Sigmoid colon (tissue), 7 donors: ENCODE measurements around the gene GLCCI1. TPM values are rescaled to one million over a fixed set of nuclear protein-coding genes. Genes with fewer than 3 reads are reported as not detected.

Experiments used
- DNase-seq: peaks from one replicate; pipeline ENCODE4 v3.0.0-alpha.2; 2019
- H3K27ac ChIP-seq, 4 donors: fragments of 200-600 bp; sonication (generic); one replicate each; pipeline ENCODE4 v1.5.1; 2016 to 2019; ENCODE audit warnings: mild to moderate bottlenecking in 1 of 4
- H3K27me3 ChIP-seq, 3 donors: fragments of 200-600 bp; sonication (generic); one replicate each; pipeline ENCODE4 v1.5.1; 2019; ENCODE audit warnings: mild to moderate bottlenecking in 1 of 3
- H3K36me3 ChIP-seq, 4 donors: fragments of 200-600 bp; sonication (generic); one replicate each; pipeline ENCODE4 v1.5.1; 2016 to 2019
- H3K4me1 ChIP-seq, 4 donors: fragments of 200-600 bp; sonication (generic); one replicate each; pipeline ENCODE4 v1.5.1; 2017 to 2019
- H3K4me3 ChIP-seq, 4 donors: fragments of 200-600 bp; sonication (generic); one replicate each; pipeline ENCODE4 v1.5.1; 2017 to 2019; ENCODE audit warnings: mild to moderate bottlenecking in 2 of 4, moderate library complexity in 1 of 4
- H3K9me3 ChIP-seq, 4 donors: fragments of 200-600 bp in 3 of 4; sonication (generic) in 3 of 4; one replicate each; pipeline versions ENCODE4 v1.5.1 to v1.6.1; 2013 to 2019
- EP300 ChIP-seq, 4 donors: sonication (generic); formaldehyde crosslinking; IDR thresholded peaks; one replicate each; pipeline ENCODE4 v1.6.1; 2017; ENCODE audit warnings: antibody characterized with exemption in 4 of 4
- POLR2A ChIP-seq, 2 donors: fragments of 450-650 bp; IDR thresholded peaks; one replicate each; pipeline ENCODE4 v1.6.1; 2016; ENCODE audit warnings: antibody characterized with exemption in 2 of 2, mild to moderate bottlenecking in 2 of 2, moderate library complexity in 2 of 2
- POLR2AphosphoS5 ChIP-seq, 4 donors: sonication (generic); formaldehyde crosslinking; IDR thresholded peaks; one replicate each; pipeline ENCODE4 v1.6.1; 2017; ENCODE audit warnings: antibody characterized with exemption in 4 of 4
- WGBS, 2 donors: extraction: QIAGEN DNeasy Blood & Tissue Kit; methylation state at CpG; one replicate each; pipeline ENCODE4 v1.1.7; 2013; 5-methylcytosine and 5-hydroxymethylcytosine counted together
- intact Hi-C: fragments of 100-400 bp; cut with DNase I; formaldehyde crosslinking; loops from one replicate; pipeline ENCODE4 v1.15.1; 2023
- polyA plus RNA-seq, 3 donors: library from polyadenylated mRNA; stranded (reverse); fragments of 200-250 nt; gene quantifications; one replicate each; pipeline ENCODE4 v1.2.3, GENCODE V29; 2013
- total RNA-seq, 4 donors: library from RNA; depleted of rRNA; stranded (reverse); fragments of >200 nt; gene quantifications; one replicate each; pipeline ENCODE4 v1.1.0, GENCODE V29; 2016
- TF ChIP-seq, protein P1 (sequence below), 4 experiments: fragments of 450-650 bp in 3 of 4; fragments of 200-600 bp in 1 of 4; IDR thresholded peaks; one replicate each; pipeline ENCODE4 v1.5.1; 2016 to 2019; ENCODE audit warnings: antibody characterized with exemption in 4 of 4, mild to moderate bottlenecking in 3 of 4, moderate library complexity in 2 of 4
- donor health status: healthy with polysubstance abuse.
- donor health status: Bipolar disorder and iron deficiency.
- donor health status: healthy.

Gene GLCCI1
- total and polyA plus RNA-seq, 7 donors, result 1.4 to 17.7 (median 6.1) TPM

DNA sequence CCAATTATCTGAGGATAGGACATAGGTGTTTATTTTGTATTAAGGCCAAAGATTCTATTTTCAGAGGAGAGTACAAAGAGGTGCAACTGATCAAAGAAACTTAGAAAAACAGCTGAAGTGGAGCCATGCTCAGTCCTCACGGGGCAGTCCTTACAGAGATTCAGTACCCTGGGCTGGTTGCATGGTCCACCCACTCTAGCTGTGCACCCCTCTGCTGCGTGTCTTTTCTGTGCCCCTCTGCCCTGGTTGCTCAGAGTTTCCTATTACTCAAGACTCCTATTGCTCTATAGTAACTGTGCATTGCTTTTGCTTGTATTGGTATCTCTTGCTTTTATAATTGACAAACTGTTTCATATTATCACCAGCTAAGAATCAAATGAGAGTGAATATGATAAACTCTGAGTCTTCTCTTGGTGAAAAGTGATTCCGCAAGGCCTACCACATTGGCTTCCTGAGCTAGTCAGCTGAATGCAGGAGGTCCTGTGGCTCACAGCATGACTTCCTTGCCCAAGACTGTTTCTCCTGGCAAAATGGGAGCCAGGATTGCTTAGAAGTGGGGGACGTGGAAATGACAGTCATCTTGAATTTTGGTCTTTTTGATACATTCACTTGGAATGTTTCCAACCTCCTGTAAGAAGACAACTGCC lies 137.0 kb downstream of the GLCCI1 start:
- Histone ChIP-seq H3K4me1 (no peaks in the 10 kb centered on the region), H3K27ac (no peak overlapping the region), H3K4me3 (no peak overlapping the region), H3K36me3 (no peaks in the 10 kb centered on the region), H3K27me3 (no peaks in the 10 kb centered on the region), H3K9me3 (no peaks in the 10 kb centered on the region)
- TF ChIP-seq, protein P1, sequence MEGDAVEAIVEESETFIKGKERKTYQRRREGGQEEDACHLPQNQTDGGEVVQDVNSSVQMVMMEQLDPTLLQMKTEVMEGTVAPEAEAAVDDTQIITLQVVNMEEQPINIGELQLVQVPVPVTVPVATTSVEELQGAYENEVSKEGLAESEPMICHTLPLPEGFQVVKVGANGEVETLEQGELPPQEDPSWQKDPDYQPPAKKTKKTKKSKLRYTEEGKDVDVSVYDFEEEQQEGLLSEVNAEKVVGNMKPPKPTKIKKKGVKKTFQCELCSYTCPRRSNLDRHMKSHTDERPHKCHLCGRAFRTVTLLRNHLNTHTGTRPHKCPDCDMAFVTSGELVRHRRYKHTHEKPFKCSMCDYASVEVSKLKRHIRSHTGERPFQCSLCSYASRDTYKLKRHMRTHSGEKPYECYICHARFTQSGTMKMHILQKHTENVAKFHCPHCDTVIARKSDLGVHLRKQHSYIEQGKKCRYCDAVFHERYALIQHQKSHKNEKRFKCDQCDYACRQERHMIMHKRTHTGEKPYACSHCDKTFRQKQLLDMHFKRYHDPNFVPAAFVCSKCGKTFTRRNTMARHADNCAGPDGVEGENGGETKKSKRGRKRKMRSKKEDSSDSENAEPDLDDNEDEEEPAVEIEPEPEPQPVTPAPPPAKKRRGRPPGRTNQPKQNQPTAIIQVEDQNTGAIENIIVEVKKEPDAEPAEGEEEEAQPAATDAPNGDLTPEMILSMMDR (IDR thresholded peaks at IDR 0.05), result no peak
- TF ChIP-seq EP300 (IDR thresholded peaks at IDR 0.05) (no peak), POLR2A (IDR thresholded peaks at IDR 0.05) (no peak), POLR2AphosphoS5 (IDR thresholded peaks at IDR 0.05) (no peak)
- 46 to 58% methylated on average over 4 of the region's 4 CpGs for WGBS, 2 donors
- intact Hi-C loops, result no loop called here
- no peak for DNase-seq

DNA sequence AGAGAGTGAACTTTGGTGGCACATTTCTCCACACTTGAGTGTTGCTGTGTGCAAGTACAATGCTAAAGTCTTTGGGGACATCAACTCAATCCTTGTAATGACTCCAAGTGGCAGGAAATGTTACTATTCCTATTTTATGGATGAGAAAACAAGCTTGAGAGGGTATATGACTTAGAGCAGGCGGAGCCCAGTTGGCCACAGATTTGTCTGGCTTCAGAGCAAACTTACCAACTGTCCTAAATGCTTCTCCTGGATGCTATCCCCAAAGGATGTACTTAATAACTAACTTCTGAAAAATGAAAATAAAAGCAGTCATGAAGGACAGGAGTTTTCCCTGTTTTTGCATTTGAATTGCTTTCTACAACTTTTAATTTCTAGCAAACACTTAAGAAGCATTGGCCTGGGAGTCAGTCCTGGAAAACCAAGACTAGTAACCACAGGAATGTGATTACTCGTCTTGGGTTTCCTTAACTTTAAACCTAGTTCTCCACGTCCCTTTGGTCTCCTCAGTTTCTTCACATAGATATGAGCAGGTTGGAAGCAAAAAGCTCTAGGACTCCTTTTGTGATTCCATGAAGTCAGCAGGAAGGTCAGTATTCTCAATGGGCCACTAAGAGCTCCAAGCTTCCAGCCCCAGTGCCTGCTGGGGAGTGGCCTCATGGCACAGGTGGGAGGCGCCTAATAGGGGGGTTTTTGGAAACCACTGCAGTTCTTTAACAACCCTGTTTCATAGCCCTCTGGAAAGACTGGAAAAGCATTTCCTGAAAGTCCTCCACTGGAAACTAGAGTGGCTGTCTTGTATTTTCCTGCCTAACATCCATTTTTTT lies 140.8 kb downstream of the GLCCI1 start:
- Histone ChIP-seq H3K27me3 (no peaks in the 10 kb centered on the region), H3K36me3 (no peaks in the 10 kb centered on the region), H3K4me1 (no peaks in the 10 kb centered on the region), H3K27ac (no peak overlapping the region), H3K4me3 (no peak overlapping the region), H3K9me3 (no peaks in the 10 kb centered on the region)
- TF ChIP-seq POLR2AphosphoS5 (IDR thresholded peaks at IDR 0.05), result no peak
- no peak for TF ChIP-seq EP300 (IDR thresholded peaks at IDR 0.05)
- TF ChIP-seq POLR2A (IDR thresholded peaks at IDR 0.05), result no peak
- TF ChIP-seq, protein P1 (IDR thresholded peaks at IDR 0.05), result no peak
- intact Hi-C loops, result no loop called here
- DNase-seq, result no peak
- 80 to 81% methylated on average over 4 of the region's 4 CpGs for WGBS, 2 donors

DNA sequence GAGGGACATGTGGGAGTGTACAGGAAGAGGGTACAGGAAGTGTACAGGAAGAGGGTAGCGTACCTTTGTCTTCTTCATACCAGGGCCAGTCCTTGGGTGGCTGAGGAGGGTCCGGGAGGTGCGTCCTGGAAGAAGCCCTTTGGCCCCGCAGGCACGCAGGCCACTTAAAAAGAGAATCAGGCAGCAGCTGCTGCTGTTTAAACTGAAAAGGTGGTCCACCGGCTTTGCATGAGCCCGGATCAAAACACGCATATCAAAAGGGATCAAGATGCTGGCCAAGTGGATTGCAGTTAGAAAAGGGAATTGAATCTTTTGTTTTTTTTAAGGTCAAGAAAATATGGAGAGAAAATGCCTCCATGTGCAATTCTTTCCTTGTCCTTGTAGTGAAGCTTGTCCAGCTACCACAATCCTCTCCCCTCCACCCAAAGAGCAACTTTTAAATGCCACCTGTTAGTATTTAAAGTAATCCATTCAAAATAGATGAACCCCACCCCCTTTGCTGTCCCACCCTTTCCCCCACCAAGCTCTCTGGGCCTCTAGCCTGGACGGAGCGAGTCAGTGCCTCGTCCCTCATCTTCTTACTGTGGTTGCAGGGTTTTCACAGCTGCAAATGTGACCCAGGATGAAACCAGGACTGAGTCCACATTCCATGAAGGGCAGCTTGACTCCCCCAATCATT lies 142.8 kb downstream of the GLCCI1 start:
- H3K27ac ChIP-seq, result no peak overlapping the region
- no peaks in the 10 kb centered on the region for H3K36me3 ChIP-seq
- no peak for DNase-seq
- no peaks in the 10 kb centered on the region for H3K4me1 ChIP-seq
- intact Hi-C loops, result no loop called here
- TF ChIP-seq POLR2A (IDR thresholded peaks at IDR 0.05) (no peak), POLR2AphosphoS5 (IDR thresholded peaks at IDR 0.05) (no peak), EP300 (IDR thresholded peaks at IDR 0.05) (no peak)
- TF ChIP-seq, protein P1 (IDR thresholded peaks at IDR 0.05), result no peak
- H3K9me3 ChIP-seq, result no peaks in the 10 kb centered on the region
- no peaks in the 10 kb centered on the region for H3K27me3 ChIP-seq
- H3K4me3 ChIP-seq, result no peak overlapping the region
- 86 to 89% methylated on average over 11 of the region's 11 CpGs for WGBS, 2 donors

DNA sequence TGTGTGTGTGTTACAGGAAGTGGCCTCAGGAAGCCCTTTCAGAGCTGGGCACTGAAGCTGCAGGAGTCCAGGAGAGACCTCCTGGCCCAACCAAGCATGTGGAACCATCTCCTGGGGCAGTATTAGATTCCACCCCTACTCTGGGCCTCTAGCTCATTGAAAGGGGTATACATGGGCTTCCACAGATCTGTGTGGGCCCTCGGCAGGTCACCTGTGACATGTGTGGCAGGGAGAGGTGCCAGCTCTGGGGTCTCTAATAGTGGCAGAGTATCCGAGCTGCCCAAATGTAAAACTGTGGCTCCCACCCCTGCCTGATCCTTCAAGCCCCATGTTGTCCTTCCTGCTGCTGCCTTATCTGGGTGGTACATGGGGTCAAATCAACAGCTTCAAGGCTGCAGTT lies 144.1 kb downstream of the GLCCI1 start:
- Histone ChIP-seq H3K9me3 (no peaks in the 10 kb centered on the region), H3K27ac (no peak overlapping the region), H3K36me3 (no peaks in the 10 kb centered on the region), H3K4me3 (no peak overlapping the region), H3K27me3 (no peaks in the 10 kb centered on the region), H3K4me1 (no peaks in the 10 kb centered on the region)
- WGBS, 2 donors, result 97 to 100% methylated on average over 2 of the region's 2 CpGs
- no peak for TF ChIP-seq POLR2AphosphoS5 (IDR thresholded peaks at IDR 0.05)
- TF ChIP-seq EP300 (IDR thresholded peaks at IDR 0.05), result no peak
- no peak for TF ChIP-seq POLR2A (IDR thresholded peaks at IDR 0.05)
- TF ChIP-seq, protein P1 (IDR thresholded peaks at IDR 0.05), result no peak
- intact Hi-C loops, result no loop called here
- no peak for DNase-seq
